Caki2 (cell line): Measurements from ENCODE around the gene MAP3K13. TPM values are rescaled to one million over a fixed set of nuclear protein-coding genes. Genes with fewer than 3 reads are reported as not detected.
"Not testable (repeated sequence)": the region's sequence is repeated elsewhere in the genome, so short reads cannot be mapped to it uniquely, and the experiment has no call there.

Experiments used
- DNase-seq: peaks from one replicate; pipeline ENCODE4 v3.0.0-alpha.2; 2015; ENCODE audit warnings: low read depth
- in situ Hi-C: cut with HindIII; loops from 2 replicates; pipeline ENCODE4 v1.10.0; 2016; ENCODE audit warnings: low sequenced_read_pairs, low pct_unique_long_range_greater_than_20kb, mixed read lengths
- total RNA-seq: library from RNA; depleted of rRNA; stranded (reverse); fragments of >200 nt; shearing (Covaris generic); gene quantifications from 2 replicates; pipeline ENCODE4 v1.2.3, GENCODE V29; 2014; ENCODE audit warnings: low replicate concordance

MAP3K13 gene
- total RNA-seq, 1 experiment from 2014 or later = 16.9 TPM

GRCh38 chr3:185371306-185372074 is 8.6 kb downstream of the MAP3K13 start:
- no peak for DNase-seq
- in situ Hi-C loops = no loop called here

GRCh38 chr3:185381320-185382058 is 18.6 kb downstream of the MAP3K13 start:
- in situ Hi-C loops = no loop called here
- DNase-seq = no peak

DNA sequence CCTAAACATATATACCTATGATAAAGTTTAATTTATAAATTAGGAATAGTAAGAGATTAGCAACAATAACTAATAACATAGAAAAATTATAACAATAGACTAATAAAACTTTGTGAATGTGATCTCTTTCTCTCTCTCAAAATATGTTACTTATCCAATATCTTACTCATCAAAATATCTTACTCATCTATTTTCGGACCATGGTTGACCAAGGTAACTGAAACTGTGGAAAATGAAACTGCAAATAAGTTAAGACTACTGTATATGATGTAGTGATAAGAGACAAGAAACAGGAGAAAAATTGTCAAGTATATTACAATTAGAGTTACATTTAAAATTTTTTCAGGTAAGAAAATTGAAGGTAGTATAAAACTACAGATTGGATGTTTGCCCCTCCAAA is 19.2 kb downstream of the MAP3K13 start:
- in situ Hi-C loops = no loop called here
- no peak for DNase-seq

DNA sequence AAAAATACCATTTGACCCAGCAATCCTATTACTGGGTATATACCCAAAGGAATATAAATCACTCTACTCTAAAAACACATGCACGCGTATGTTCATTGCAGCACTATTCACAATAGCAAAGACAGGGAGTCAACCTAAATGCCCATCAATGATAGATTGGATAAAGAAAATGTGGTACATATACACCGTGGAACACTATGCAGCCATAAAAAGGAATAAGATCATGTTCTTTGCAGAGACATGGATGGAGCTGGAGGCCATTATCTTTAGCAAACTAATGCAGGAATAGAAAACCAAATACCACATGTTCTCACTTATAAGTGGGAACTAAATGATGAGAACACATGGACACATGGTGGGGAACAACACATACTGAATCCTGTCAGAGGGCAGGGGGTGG is 23.6 kb downstream of the MAP3K13 start:
- in situ Hi-C loops, DNase-seq: not testable (repeated sequence)

GRCh38 chr3:185387646-185388045 is 24.7 kb downstream of the MAP3K13 start:
- in situ Hi-C loops = no loop called here

DNA sequence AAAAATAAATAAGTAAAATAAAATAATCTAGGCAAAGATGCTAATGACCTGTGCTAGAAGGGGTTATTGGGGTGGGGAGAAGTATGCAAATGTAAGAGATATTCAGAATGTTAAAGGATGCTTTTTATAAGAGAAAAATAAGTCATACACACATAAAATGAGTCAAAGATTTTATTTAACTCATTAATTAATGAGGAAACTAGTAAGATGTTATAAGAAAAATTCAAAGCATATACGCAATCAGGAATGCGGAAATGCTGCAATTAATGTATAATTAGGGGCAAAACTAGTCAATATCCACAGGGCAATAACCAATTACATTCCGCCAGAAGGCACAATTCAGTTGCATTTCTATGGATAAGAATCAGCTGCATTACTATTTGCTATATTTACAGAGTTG is 30.1 kb downstream of the MAP3K13 start:
- in situ Hi-C loops = no loop called here
- DNase-seq = no peak

More at GRCh38 chr3:185387646-185388045, 24.7 kb downstream of the MAP3K13 start:
- no peak for DNase-seq

GRCh38 chr3:185397676-185398075 is 34.7 kb downstream of the MAP3K13 start:
- no peak for DNase-seq
- in situ Hi-C loops = no loop called here

GRCh38 chr3:185399737-185400667 is 37.1 kb downstream of the MAP3K13 start:
- no peak for DNase-seq
- in situ Hi-C loops = no loop called here

DNA sequence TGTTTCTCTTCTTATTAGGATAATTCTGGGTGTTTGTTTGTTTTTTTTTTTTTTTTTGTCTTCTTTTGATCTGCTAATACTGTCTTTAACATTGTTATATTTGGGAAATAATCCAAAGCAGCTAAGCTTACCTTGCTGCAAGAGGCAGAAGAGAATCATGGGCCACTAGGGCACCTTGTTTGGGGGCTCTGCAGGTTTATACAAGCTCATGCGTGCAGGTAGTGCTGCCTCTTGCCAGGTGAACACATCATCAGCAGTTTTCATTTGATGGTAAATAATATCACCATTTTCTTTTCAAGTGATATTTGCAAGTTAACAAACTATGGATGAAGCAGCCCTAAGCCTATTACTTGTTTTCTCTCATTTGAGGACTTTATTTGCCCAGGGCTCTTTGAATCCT is 37.9 kb downstream of the MAP3K13 start:
- DNase-seq = no peak
- in situ Hi-C loops = no loop called here

- in situ Hi-C loops = no loop called here
- no peak for DNase-seq
Measured at GRCh38 chr3:185401319-185401955, 38.5 kb downstream of the MAP3K13 start.

DNA sequence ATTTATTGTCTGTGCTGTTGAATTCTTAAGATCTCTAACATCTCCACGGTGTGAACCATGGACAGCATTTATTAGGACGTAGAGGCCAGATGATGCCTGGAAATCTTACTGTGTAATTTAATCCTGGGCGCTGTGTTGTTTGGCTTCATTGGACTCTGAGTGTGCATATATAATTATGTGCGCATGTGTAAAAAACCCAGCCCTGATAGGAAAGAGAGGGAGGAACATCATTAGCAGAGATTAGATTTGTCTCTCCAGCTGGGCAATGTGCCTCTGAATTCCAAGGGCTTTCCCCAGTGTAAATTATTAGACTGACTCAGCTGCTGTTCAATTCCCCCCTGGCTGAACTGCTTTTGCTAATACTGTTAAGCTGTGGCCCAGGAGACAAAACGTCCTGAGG is 39.6 kb downstream of the MAP3K13 start:
- no peak for DNase-seq
- in situ Hi-C loops = no loop called here

GRCh38 chr3:185403002-185403401 is 40.1 kb downstream of the MAP3K13 start:
- in situ Hi-C loops = no loop called here
- DNase-seq = no peak

GRCh38 chr3:185405243-185405642 is 42.3 kb downstream of the MAP3K13 start:
- in situ Hi-C loops = no loop called here
- DNase-seq = no peak

GRCh38 chr3:185405664-185406063 is 42.7 kb downstream of the MAP3K13 start:
- in situ Hi-C loops = no loop called here

GRCh38 chr3:185406121-185406620 is 43.2 kb downstream of the MAP3K13 start:
- in situ Hi-C loops = no loop called here
- DNase-seq = no peak

More at GRCh38 chr3:185405664-185406063, 42.7 kb downstream of the MAP3K13 start:
- no peak for DNase-seq

GRCh38 chr3:185409957-185410356 is 47.0 kb downstream of the MAP3K13 start:
- in situ Hi-C loops = no loop called here

DNA sequence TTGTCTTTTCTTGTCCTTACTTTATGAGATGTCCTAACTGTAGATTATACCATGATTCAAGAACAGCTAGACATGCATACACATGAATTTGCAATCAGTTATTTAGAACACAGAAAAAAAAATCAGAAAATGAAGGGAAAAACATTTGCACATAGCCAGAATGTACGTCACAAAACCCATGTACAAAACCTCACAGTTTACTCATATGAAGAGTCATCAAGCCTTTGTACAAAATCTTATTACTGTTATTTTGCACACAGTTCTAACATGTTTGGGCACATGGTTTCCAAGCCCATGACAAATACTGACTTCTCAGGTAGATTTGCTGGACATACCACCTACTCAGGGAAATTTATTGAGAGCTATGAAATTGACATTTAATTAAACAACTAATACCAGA is 48.2 kb downstream of the MAP3K13 start:
- in situ Hi-C loops = no loop called here
- DNase-seq = no peak

More at GRCh38 chr3:185409957-185410356, 47.0 kb downstream of the MAP3K13 start:
- no peak for DNase-seq

DNA sequence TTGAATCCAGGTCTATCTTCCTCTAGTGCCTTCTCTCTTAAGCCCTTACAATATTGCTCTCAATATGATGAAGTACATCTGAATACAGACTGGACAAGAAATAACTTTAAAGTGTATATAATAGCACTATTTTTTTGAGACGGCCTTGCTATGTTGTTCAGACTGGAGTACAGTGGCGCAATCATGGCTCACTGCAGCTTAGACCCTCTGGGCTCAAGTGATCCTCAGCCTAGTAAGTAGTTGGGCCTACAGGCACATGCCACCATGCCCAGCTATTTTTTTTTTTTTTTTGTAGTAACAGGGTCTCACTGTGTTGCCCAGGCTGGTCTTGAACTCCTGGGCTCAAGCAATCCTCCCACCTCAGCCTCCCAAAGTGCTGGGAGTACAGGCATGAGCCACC is 53.6 kb downstream of the MAP3K13 start:
- no peak for DNase-seq
- in situ Hi-C loops = no loop called here
